ENCODE results near the gene AKAP6.

AKAP6 gene

GRCh38 chr14:32727832-32728231, 398.7 kb downstream of the AKAP6 start:
- TF ChIP-seq ZFX (IDR thresholded peaks at IDR 0.05) = no peak

GRCh38 chr14:32728526-32728925, 399.4 kb downstream of the AKAP6 start:
- H3K27ac ChIP-seq = no peak overlapping the region
- TF ChIP-seq CTCF (conservative IDR thresholded peaks at IDR 0.05) (no peak), ZFX (IDR thresholded peaks at IDR 0.05) (no peak)

More at GRCh38 chr14:32727832-32728231, 398.7 kb downstream of the AKAP6 start:
- no peak overlapping the region for H3K27ac ChIP-seq

GRCh38 chr14:32728976-32729375, 399.9 kb downstream of the AKAP6 start:
- TF ChIP-seq ZFX (IDR thresholded peaks at IDR 0.05) (no peak), CTCF (conservative IDR thresholded peaks at IDR 0.05) (no peak)
- H3K27ac ChIP-seq = no peak overlapping the region

- no peak overlapping the region for H3K27ac ChIP-seq
- TF ChIP-seq CTCF (conservative IDR thresholded peaks at IDR 0.05) (no peak), ZFX (IDR thresholded peaks at IDR 0.05) (no peak)
Measured at GRCh38 chr14:32731249-32731648, 402.2 kb downstream of the AKAP6 start.

- H3K27ac ChIP-seq = no peak overlapping the region
- TF ChIP-seq CTCF (conservative IDR thresholded peaks at IDR 0.05) = no peak
- no peak for TF ChIP-seq ZFX (IDR thresholded peaks at IDR 0.05)
Measured at GRCh38 chr14:32733015-32733414, 403.9 kb downstream of the AKAP6 start.

GRCh38 chr14:32734261-32734660, 405.2 kb downstream of the AKAP6 start:
- TF ChIP-seq ZFX (IDR thresholded peaks at IDR 0.05) = no peak
- TF ChIP-seq CTCF (conservative IDR thresholded peaks at IDR 0.05) = no peak
- H3K27ac ChIP-seq = no peak overlapping the region

- TF ChIP-seq CTCF (conservative IDR thresholded peaks at IDR 0.05) (no peak), ZFX (IDR thresholded peaks at IDR 0.05) (no peak)
- H3K27ac ChIP-seq = no peak overlapping the region
Measured at GRCh38 chr14:32737621-32738020, 408.5 kb downstream of the AKAP6 start.

GRCh38 chr14:32738206-32738871, 409.2 kb downstream of the AKAP6 start:
- TF ChIP-seq CTCF (conservative IDR thresholded peaks at IDR 0.05) (no peak), ZFX (IDR thresholded peaks at IDR 0.05) (no peak)
- H3K27ac ChIP-seq = no peak overlapping the region
